GM18870 (cell line): ENCODE results near the gene ERI3.
A peak's percentile ranks its signal among the peaks of the same experiment; 100 is the strongest.

Experiments
- ATAC-seq: cut with Tn5 transposase; IDR thresholded peaks from one replicate; pipeline ENCODE4 v1.9.1; 2021; ENCODE audit warnings: moderate library complexity; ENCODE audit not compliant: unreplicated experiment

Gene ERI3

DNA sequence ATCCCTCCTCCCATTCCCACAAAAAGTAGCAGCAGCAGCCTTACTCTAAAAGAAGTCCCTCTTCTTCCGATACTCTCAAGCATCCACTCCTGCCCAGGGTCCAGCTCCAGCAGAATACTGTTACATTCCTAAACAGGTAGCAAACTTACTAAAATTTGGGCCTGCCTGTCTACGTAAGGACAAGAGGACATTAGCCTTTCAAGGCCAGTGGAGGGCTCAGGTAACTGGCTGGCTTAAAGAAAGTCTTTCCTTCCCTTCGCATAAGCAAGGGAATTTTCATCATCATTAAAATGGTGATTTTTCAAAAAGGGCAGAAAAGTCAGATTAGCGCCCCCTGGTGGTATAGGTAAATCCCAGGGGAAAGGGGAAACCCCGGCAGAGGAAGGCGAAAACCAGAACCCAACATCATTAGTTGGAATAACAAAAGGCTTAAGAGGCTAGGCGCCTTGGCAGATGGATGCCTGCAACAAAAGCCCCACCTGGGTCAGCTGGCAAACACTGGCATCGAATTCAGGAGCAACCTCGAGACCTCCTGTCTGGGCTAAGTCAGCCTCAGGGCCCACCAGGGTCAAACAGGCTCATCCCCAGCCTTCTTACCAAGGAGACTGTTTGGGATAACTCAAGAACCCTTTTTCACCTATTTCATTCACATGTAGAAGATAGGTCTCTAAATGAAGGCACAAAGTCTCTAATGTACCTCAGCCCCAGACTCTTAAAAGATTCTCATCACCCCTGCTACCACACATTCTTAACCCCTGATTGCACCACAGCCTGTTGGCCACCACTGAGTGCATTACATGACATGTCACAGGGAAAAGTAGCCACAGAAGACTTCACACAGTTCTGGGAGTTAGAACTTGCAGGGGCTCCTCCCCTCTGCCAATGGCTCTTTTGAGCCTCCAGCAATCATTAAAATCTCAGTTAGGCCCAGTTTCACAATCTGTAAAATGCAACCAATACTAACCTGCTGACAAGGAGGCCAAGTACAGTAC is 36.7 kb downstream of the ERI3 start:
- ATAC-seq: no peak

GRCh38 chr1:44316231-44316759 is 38.8 kb downstream of the ERI3 start:
- ATAC-seq: peak; percentile 60

DNA sequence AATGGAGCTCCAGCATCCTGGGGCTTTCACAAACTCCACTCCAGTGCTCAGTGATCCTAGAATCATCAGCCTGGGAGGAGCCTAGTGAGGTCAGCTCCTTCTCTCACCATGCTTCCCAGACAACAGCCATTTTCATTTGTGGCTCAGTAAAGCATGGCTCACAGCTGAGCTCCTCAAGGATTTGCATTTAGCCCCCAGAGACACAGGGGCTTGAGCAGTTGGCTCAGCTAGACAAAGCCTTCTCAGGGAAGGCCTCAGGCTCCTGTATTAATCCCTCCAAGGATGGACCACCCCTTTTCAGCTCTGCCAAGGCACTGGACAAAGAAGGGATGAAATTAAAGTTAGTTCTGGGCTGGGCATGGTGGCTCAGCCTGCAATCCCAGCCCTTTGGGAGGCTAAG is 39.5 kb downstream of the ERI3 start:
- ATAC-seq: no peak

GRCh38 chr1:44314452-44314851 is 40.6 kb downstream of the ERI3 start:
- ATAC-seq: no peak

GRCh38 chr1:44313265-44313918 is 41.7 kb downstream of the ERI3 start:
- no peak for ATAC-seq

DNA sequence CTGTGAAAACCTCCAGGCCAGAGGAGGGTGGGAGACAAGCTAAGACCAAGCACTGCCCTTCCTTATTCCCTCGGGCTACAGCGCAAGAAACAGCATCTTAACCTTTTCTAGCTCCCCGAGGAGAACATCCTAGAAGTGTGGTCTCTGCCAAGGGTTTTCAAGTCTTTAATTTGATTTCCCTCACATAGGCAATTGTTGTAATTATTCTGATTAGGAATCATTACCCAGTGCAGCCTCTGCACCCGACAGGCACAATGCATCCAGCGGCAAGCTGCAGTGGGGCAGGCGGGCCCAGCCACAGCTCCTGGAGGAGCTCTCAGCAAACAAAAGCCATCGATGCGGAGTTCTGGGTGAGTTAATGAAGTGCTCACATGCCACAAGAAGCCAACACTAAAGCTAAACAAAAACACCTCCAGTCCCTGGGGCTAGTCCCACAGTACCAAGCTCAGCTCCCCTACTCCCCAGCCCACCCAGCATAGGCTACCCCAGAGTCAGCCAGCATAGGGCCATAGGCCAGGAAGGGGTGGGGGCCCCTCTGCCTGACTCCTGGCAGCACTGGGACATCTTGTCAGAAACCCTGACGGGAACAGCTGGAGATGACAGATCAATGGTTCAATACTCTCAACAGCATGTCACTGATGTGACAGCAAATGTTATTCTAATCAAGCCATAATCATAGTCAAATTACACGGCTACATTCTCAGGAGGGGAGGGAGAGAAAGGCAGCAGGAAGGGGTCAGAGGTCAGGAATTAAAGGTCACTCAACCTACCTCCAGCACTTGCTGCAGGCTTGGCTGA is 42.5 kb downstream of the ERI3 start:
- no peak for ATAC-seq

DNA sequence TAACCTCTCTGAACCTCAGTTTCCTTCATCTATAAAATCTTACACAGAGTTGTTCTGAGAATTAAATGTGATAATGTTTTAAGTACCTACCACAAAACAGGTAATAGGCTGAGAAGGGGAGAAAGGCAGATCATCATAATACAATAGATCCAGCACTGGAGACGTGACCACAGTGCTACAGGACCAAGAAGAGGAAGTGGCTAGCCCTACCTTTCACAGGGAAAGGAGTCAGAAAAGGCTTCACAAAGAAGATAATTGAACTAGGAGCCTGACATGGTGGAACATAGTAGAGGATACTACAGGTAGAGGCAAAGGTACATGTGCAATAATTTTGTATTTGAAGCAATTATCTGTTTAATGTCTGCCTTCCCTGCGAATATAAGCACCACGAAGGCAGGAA is 45.1 kb downstream of the ERI3 start:
- no peak for ATAC-seq

DNA sequence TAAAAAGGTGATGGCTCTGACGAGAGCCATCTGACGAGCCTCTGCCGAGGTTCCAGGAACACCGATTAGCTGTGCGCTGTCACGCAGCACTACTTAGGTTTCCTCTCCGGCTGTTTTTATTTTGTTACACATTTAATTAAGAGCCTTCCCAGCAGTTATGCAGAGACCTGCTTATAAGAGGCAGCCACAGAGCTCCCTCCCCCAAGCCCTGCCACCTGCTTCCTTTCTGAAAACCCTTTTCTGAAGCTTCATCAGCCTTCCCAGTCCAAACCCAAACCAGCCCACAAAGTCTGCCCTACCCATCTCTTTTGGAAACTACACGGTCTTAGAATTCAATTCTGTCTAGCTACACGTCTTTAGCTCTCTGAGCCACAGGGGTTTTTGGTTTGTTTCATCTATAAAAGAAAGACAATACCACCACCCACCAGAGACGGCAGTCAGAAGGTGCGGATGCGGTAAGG is 49.1 kb downstream of the ERI3 start:
- no peak for ATAC-seq

DNA sequence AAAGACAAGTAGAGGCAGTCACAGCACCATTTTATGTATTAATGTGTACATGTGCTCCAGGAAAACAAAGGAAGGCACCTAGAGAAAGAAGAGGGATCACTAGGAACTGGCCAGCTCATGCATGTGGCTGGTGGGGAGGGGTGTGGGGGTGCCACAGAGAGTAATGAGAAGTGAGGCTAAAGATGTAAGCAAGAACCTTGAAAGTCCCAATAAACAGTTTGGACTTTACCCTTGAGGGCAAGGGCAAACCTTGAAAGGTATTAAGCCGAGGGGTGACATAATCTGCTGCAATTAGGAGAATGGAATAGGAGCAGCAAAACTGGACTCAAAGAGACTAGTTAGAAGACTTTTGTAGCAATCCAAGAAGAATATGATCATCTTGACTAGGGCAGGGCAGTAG is 51.5 kb downstream of the ERI3 start:
- no peak for ATAC-seq

DNA sequence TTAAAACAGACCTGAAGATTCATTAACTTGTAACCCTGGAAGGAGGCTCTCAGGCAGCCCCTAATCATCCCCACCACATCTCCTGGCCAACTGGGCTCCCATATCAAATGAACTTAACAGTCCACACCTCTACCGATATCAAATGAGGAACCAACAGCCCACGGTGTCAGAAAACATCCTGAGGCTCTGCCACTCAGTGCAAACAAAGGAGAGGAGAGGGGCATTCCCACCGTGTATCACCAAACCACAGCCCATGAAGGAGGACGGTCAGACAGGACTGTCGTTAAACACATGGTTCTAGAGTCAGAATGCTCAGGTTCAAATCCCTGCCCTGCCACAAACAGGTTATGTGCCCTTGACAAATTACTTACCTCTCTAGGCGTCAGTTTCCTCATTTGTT is 52.5 kb downstream of the ERI3 start:
- ATAC-seq: no peak

GRCh38 chr1:44301442-44301841 is 53.6 kb downstream of the ERI3 start:
- ATAC-seq: no peak

GRCh38 chr1:44300852-44301251 is 54.2 kb downstream of the ERI3 start:
- no peak for ATAC-seq

DNA sequence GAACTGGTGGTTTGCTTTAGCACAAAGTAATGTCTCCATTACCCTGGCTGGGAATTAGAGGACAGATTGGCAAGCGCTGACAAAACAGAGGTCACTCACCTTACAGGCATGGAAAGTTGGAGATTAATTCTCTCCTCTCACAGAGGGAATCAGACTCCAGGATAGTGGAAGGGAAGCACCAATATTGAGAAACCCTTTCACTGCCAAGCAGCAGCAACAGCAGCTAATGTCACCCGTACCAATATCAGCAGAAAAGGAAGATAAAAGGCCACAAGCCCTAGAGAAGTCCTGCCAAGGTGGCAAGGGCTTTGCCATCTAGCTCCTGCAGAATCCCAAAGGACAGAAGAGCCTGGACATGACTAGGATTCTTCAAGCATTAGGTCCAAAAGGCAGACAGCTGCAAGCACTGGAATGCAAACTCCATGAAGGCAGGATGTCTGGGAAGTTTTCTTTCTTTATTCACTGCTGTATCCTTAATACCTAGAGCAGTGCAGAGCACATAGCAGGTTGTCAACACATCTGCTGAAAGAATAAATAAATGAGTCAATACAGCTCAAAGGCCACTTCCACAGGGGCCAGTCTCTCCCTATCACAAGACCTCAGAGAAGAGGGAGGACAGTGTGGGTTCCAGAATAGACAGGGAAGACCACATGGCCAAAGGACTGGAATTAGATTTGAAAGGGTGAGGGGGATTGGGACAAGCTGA is 57.2 kb downstream of the ERI3 start:
- no peak for ATAC-seq

GRCh38 chr1:44296806-44297205 is 58.3 kb downstream of the ERI3 start:
- ATAC-seq: no peak

DNA sequence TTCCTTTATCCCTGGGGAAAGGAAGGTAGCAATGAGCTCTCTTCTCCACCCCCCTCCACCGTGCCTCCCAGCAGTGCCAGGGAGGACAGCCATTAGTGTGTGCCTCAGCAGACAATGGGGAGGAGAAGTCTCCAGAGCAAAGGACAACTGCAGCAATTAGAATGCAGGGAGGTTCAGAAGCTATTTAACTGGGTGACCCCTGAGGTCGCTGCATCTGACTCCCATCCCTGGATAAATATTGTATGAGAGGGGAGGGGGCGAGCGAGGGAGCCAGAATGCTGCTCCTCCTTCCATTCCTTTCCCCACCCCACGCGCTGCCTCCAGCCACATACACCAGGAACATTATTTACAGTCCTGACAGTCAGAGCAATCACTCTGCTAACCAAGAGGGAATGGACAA is 59.0 kb downstream of the ERI3 start:
- ATAC-seq: no peak

DNA sequence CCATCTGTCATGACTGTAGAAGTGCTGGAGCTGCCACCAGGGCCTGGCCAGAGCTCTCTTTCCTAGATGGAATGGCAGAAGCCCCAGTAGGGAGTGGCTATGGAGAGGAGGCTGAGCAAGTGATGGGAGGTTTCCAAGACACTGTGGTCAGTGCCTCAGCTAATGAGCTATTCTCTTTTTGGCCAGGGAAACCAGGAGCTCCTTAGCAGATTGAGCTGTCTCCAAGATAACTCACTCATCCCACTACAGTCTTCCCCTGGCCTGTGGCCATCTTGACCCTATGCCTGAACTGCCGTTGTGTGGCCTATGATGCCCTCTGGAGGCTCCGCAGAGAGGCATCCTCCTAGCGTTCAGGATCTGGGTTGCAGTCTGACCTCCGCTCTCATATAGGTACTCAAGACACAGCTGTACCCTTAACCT is 60.5 kb downstream of the ERI3 start:
- ATAC-seq: no peak

- no peak for ATAC-seq
Observed at GRCh38 chr1:44293761-44294315, 61.2 kb downstream of the ERI3 start.

- no peak for ATAC-seq
Observed at GRCh38 chr1:44292651-44293050, 62.4 kb downstream of the ERI3 start.

- ATAC-seq: no peak
Observed at GRCh38 chr1:44290250-44291094, 64.6 kb downstream of the ERI3 start.
